ENCODE results near the gene SPRR1B. TPM values are rescaled to one million over a fixed set of nuclear protein-coding genes. Genes with fewer than 3 reads are reported as not detected.

SPRR1B gene
- total RNA-seq, 1 experiment from 2014 or later, result 0.66 TPM

DNA sequence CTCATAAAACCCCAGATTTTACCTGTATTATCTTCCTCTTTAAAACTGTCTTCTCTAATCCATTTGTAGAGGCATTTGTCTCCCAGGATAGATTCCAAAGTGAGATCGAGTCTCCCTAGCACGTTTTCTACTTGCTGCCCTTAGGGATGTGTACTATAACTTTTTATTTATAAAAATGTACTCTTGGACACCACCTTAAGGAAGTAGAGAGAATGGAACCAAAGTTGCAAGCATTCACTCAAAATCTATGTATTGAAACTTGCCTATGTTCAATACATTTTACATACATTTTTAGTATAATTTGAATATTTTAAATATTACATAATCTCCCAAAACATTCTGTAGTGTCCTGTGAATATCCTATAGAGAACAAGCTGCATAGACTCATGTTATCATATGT is 27.2 kb downstream of the SPRR1B start:
- Histone ChIP-seq H3K9ac (ENCODE audit: low read length) (no peak overlapping the region), H3K9me2 (ENCODE audit: insufficient read depth) (no peaks in the 10 kb centered on the region), H2AFZ (ENCODE audit: low read depth, low read length, poor library complexity, severe bottlenecking) (no peak overlapping the region), H3K4me2 (ENCODE audit: low read length) (no peak overlapping the region), H3K27me3 (ENCODE audit: insufficient read depth, low read length) (peaks cover 33% of the 10 kb centered on the region), H3K27ac (ENCODE audit: low read depth, low read length) (no peak overlapping the region), H3K36me3 (ENCODE audit: control insufficient read depth in 1 of 2, insufficient read depth in 2 of 2, low read length in 2 of 2) (no peaks in the 10 kb centered on the region), H3K4me1 (ENCODE audit: control insufficient read depth in 1 of 2, insufficient read depth in 2 of 2, low read length in 2 of 2) (no peaks in the 10 kb centered on the region), H4K20me1 (ENCODE audit: insufficient read depth) (no peaks in the 10 kb centered on the region), H3K9me3 (ENCODE audit: control insufficient read depth in 1 of 2, insufficient read depth in 1 of 2, low read depth in 1 of 2, low read length in 2 of 2) (no peaks in the 10 kb centered on the region), H3K79me2 (ENCODE audit: insufficient read depth, low read length) (no peaks in the 10 kb centered on the region), H3K4me3 (replicated peaks in 1 of 2; ENCODE audit: low read depth in 1 of 2, low read length in 2 of 2) (no peak overlapping the region)
- TF ChIP-seq ZFX (IDR thresholded peaks at IDR 0.05), result no peak
- TF ChIP-seq ELF1 (IDR thresholded peaks at IDR 0.05; ENCODE audit: borderline replicate concordance, low read depth), result no peak
- TF ChIP-seq SIN3A (IDR thresholded peaks at IDR 0.05; ENCODE audit: low read depth), result no peak
- TF ChIP-seq, protein P1, sequence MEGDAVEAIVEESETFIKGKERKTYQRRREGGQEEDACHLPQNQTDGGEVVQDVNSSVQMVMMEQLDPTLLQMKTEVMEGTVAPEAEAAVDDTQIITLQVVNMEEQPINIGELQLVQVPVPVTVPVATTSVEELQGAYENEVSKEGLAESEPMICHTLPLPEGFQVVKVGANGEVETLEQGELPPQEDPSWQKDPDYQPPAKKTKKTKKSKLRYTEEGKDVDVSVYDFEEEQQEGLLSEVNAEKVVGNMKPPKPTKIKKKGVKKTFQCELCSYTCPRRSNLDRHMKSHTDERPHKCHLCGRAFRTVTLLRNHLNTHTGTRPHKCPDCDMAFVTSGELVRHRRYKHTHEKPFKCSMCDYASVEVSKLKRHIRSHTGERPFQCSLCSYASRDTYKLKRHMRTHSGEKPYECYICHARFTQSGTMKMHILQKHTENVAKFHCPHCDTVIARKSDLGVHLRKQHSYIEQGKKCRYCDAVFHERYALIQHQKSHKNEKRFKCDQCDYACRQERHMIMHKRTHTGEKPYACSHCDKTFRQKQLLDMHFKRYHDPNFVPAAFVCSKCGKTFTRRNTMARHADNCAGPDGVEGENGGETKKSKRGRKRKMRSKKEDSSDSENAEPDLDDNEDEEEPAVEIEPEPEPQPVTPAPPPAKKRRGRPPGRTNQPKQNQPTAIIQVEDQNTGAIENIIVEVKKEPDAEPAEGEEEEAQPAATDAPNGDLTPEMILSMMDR (IDR thresholded peaks at IDR 0.05 in 2 of 3, conservative IDR thresholded peaks at IDR 0.05 in 1 of 3; ENCODE audit: borderline replicate concordance in 1 of 3, insufficient read depth in 1 of 3, low read depth in 2 of 3, low read length in 2 of 3), result peak in 1 of 3 experiments; percentile 18; a peak in 1 of 6 replicates
- TF ChIP-seq YY1 (IDR thresholded peaks at IDR 0.05; ENCODE audit: extremely low read depth, insufficient replicate concordance, low read depth, low read length), result no peak
- no peak for TF ChIP-seq CEBPB (IDR thresholded peaks at IDR 0.05; ENCODE audit: low read depth)
- no peak for TF ChIP-seq POLR2A (IDR thresholded peaks at IDR 0.05; ENCODE audit: borderline replicate concordance, extremely low read depth, insufficient read depth, insufficient read length)
- TF ChIP-seq, protein P2, sequence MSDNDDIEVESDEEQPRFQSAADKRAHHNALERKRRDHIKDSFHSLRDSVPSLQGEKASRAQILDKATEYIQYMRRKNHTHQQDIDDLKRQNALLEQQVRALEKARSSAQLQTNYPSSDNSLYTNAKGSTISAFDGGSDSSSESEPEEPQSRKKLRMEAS (IDR thresholded peaks at IDR 0.05), result no peak
- ATAC-seq, result no peak
- BruUV-seq (replicated peaks), result no TSS peak
- DNase-seq (ENCODE audit: low read depth, low spot score), result no peak
- CTCF ChIA-PET, result interaction anchor here (1.5 kb wide), 1 partner anchor 9 kb away, joined by 4 read pairs; no protein-coding TSS in a partner anchor
- RAD21 ChIA-PET (ENCODE audit: low non-redundant PET in 1 of 2, low total read pairs in 2 of 2, uncharacterized antibody in 2 of 2, unreplicated experiment in 2 of 2), result no interaction called here
- intact Hi-C loops (cut with micrococcal nuclease), result no loop called here
- POLR2A ChIA-PET, result no interaction called here

All from HCT116 (cell line).